Stimulated activated CD4-positive, alpha-beta T cell treated with anti-CD3 and anti-CD28 coated beads, Interleukin-12 subunit alpha, Interleukin-12 subunit beta, amount 100 ng/mL, for 24 hours (primary cell): Measurements from ENCODE around the gene DPYSL4.

Source experiments
- DNase-seq, 2 experiments: peaks; one replicate each; pipeline ENCODE4 v3.0.0-alpha.2; 2020; ENCODE audit warnings: low read depth in 2 of 2

Gene DPYSL4

DNA sequence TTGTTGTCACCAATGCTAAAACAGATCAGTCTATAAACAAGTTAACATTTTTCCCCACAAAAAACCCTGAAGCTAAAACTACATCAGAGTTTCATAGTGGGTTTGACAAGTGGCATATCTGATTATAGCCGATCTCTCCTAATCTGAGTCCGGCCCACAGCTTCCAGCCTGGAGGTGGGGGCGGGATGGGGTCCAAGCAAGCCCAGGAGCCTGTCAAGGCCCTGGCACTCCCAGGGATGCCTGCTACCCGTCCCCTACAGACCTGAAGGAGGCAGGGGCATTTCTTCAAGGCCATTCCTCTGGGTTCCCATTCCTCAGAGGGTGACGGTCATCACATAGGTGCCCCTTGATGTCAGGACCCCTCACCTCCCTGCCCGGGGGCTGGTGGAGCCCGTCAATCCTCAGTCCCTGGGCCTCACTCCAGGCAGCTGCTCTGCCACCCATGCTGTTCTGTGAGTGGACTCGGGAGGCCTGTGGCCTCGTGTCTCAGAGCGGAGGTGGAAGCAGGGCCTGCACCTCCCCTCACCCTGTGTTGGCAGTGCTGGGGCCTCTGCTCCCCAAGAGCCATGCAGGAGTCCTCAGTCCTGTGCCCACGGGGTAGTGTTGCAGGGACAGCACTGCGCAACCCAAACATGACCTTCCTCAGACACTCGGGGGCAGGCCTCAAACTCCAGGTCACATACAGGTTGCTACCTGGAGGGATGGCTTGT lies 8.8 kb downstream of the DPYSL4 start:
- no peak for DNase-seq

- no peak for DNase-seq
Measured at GRCh38 chr10:132196178-132197113, 9.7 kb downstream of the DPYSL4 start.

DNA sequence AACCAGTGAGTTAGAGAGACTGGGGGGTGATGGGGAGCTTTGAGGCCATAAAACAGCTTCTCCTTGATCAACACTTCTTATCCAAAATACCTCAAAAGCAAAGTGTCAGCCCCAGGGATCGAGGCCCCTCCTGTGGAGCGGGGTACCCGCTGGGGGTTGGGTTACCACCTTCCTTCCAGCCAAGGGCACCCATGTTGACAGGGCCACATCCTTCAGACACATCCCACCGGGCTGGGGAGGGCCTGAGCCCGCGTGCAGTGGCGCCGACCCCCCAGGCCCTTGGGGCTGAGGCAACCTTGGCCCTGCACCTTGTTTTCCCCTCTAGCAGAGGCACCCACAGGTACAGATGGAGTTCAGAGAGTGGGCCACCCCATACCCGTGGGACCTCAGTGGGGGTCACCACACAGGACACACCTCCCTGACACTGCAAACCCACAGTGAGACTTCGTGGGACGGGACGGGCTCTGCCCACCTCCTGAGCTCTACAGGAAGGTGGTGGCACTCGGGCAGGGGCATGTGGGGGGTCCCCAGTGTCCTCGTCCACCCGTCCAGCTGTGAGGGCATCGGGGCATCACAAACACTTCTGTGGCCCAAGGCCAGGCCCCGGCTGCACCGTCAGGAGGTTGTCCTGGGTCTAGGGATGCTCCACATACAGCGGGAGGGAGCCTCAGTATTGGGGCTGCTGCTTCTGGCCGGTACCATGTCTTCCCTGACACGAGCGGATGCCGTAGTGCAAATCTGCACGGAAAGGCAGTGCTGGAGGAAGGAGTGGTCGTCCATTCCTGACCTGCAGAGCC lies 10.7 kb downstream of the DPYSL4 start:
- no peak for DNase-seq

DNA sequence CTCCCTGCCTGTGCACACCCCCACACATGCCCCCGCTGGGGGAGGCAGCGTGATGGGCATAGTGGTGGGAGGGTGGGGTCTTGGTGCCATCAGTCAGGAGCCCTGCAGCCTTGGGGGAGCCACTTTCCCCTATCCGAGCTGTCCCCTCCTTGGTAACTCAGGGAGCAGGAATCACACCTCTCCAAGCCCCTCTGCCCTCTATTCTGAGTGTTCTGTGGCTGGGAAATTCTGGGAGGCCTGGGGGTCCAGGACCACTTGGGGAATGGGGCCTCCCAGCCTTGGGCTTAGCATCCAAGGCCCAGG lies 11.3 kb downstream of the DPYSL4 start:
- DNase-seq: no peak

DNA sequence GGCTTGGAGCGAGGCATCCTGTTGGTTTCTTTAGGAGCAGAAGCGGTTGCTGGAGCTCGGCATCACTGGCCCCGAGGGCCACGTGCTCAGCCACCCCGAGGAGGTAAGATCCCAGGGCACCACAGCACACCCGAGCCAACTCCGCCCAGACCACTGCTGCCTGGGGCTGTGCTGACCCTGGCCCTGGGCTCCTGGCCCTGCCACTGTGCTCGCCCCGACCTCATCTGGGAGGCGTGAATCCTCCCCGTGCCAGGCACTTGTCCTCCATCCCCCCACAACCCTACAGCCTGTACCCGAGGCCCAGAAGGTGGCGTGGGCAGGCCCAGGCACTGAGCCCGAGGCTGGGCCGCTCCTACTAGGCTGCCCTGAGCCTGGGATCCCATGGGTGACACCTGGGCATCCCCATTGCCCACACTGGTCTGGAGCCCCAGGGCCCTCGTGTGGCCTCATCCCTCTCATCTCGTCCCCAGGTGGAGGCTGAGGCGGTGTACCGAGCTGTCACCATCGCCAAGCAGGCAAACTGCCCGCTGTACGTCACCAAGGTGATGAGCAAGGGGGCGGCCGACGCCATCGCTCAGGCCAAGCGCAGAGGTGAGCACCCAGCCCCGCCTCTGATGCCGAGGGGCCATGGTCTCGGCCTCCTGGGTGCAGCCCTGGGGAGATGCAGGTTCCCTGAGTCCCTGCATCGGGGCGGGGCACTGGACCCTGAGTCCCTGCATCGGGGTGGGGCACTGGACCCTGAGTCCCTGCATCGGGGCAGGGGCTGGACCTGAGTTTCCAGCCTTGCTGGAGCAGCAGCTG lies 11.8 kb downstream of the DPYSL4 start:
- no peak for DNase-seq

DNA sequence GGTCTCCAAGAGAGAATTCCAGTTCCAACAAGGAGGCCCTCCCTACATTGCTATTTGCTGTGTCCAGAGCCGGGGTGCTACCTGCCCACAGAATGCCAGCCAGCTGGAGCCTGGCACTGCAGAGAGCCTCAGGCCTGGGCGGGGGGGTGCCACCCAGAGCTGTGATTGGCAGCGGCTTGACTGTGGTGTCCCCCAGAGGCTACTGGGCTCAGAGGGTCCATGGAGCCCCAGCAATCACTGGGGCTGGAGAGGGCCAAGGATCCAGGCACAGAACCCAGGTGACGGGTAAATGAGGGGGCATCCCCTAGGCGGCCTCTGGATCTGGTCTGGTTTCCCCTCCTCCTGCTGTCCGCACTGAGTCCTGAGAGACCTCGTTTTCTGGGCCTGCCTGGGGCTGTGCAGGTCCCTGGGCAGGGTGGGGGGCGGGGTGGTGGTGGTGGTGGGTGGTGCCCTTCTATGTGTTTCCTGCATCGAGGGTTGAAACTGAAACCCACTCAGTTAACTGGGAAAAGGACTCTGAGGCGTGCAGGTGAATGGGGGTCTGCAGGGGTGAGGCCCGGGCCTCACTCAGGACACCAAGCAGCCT lies 12.6 kb downstream of the DPYSL4 start:
- no peak for DNase-seq

- no peak for DNase-seq
Measured at GRCh38 chr10:132199854-132200311, 13.1 kb downstream of the DPYSL4 start.

DNA sequence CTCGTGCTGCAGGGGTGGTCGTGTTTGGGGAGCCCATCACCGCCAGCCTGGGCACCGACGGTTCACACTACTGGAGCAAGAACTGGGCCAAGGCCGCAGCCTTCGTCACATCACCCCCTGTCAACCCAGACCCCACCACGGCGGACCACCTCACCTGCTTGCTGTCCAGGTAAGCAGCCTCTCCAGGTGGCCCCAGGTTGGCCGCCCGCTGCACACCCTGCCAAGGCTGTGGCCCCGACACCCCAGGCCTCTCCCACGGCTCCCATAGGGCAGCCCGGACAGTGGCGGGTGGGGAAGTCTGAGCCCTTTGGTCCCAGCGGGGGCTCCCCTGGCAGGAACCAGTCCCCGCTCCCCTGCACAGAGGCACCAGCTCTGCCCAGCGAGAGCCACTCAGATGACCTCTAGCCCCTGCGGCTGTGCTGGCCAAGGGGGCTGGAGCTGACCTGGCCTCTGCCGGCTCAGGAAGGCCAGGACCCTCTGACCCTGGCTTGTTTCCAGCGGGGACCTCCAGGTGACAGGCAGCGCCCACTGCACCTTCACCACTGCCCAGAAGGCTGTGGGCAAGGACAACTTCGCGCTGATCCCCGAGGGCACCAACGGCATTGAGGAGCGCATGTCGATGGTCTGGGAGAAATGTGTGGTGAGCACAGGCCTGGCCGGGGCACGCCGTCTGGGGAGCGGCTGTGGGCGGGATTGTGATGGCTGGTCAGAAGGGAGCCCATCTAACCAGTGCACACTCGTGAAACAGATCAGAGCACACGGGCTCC lies 13.8 kb downstream of the DPYSL4 start:
- DNase-seq: no peak

DNA sequence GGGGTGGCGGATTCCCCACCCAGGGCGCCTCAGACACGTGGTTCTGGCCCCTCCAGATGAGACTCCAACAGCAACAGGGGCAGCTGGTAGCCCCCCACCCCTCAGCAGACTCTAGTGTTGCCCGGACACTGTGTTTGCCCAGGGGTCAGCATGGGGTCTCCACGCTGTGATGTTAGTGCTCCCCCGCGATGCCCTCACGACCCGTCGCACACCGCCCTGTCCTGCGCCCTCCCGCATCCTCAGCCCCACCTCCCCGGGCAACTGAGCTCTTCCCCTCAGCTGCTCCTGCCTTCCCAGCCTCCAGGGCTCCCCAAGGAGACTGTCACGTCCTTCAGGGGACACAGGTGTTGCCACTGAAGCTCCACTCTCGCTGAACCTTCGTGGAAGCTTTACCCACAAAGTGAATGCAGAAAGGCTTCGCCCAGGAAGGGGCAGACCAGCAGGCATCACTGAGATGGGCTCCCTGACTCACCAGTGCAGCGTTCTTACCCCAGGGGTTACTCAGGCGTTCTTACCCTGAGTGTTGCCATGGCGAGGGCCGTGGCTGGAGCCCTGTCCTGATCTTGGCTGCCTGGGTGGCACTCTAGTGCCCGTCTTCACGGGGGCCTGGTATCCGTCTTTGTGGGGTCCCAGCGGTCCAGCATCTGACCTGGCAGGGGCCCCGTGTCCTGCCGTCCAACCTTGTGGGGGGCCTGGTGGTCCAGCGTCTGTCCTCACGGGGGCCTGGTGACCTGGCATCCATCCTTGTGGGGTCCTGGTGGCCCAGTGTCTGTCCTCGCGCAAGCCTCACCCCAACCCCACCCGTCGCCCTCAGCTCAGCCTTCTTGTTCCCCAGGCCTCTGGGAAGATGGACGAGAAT lies 14.6 kb downstream of the DPYSL4 start:
- no peak for DNase-seq

GRCh38 chr10:132202070-132202970 lies 15.6 kb downstream of the DPYSL4 start:
- no peak for DNase-seq

DNA sequence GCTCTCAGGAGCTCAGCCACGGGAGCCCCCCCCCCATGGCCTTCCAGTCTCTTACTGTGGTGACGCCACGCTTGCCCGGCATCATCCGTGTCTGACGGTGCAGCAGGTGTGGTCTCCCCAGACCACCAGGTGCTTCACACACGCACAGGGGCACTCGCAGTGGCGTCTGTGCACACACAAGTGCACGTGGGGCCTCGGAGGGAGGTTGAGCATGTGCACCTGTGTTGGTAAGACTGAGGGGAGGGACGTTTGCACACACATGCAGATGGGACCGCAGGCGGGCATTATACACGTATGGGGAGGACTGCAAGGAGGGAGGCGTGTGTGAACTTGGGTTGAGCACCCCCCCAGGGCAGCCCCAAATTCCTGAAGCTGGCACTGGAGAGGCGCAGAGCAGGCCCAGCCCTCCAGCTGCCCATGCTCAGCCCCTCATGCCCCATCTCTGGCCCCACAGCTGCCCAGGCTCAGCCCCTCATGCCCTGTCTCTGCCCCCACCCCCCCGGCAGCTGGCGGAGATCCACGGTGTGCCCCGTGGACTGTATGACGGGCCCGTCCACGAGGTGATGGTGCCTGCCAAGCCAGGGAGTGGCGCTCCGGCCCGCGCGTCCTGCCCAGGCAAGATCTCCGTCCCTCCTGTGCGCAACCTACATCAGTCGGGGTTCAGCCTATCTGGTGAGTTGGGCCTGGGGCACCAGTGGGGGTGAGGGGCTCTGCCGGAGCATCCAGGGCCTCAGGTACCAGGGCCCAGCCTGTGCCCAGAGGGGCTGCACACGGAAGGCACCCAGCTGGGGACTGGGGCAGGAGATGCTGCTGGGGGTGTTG lies 16.7 kb downstream of the DPYSL4 start:
- DNase-seq: no peak

GRCh38 chr10:132204078-132204780 lies 17.5 kb downstream of the DPYSL4 start:
- no peak for DNase-seq

GRCh38 chr10:132204781-132205473 lies 18.2 kb downstream of the DPYSL4 start:
- no peak for DNase-seq

DNA sequence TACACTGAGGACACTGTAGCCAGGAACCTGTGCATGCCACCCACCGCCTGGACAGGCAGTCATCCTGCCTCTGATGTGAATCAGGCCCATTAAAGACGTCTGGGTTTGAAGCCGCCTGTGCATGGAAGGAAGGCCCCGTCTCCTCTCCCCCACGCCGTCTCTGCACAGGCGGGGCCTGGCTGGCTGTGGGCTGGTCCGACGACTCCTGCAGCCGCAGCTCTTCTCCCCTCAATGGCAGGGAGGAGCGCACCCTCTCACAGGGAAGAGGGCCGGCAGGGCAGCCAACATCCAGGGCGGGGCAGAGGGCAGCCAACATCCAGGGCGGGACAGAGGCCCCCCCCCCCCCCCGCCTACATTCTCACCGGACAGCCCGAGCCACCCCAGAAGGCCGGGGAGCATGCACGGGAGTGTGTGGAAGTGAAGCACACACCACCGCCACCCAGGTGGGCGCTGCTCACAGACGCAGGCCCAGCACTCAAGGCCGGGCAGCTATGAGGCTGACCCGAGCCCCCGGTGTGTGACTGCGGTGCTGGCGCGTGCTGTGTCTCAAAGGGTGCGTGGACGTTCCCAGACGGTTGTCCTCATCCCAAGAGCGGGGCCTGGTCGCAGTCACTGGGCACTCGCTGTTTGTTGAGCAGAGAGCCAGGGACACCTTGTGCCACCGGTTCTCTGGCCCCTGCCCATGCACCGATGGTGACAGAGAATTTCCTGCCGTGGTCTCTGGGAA lies 19.1 kb downstream of the DPYSL4 start:
- DNase-seq: no peak

- DNase-seq: no peak
Measured at GRCh38 chr10:132206377-132206745, 19.6 kb downstream of the DPYSL4 start.
